SU-DHL-6 (cell line): ENCODE results near the gene DHFR2.

Experiments
- H2AFZ ChIP-seq: fragments of 200-600 bp; sonication (generic); 2 replicates; pipeline ENCODE4 v1.6.1; 2014; ENCODE audit warnings: low read depth, mild to moderate bottlenecking, moderate library complexity, mixed read lengths, antibody characterized with exemption, low read length; ENCODE audit not compliant: severe bottlenecking
- H3F3A ChIP-seq: fragments of 200-600 bp; shearing (Covaris generic); 2 replicates; pipeline ENCODE4 v1.6.0; 2016; ENCODE audit warnings: antibody characterized with exemption, mild to moderate bottlenecking; ENCODE audit not compliant: insufficient read depth
- H3K27ac ChIP-seq: fragments of 200-600 bp; sonication (generic); 2 replicates; pipeline ENCODE4 v1.5.1; 2016; ENCODE audit warnings: low read depth, mild to moderate bottlenecking, low read length, moderate library complexity, mixed read lengths
- H3K27me3 ChIP-seq: fragments of 200-600 bp; sonication (generic), shearing (Covaris generic); 2 replicates; pipeline ENCODE4 v1.6.0; 2014; ENCODE audit warnings: mild to moderate bottlenecking, low read length
- H3K36me3 ChIP-seq: fragments of 200-600 bp; sonication (generic); 2 replicates; pipeline ENCODE4 v1.6.1; 2014; ENCODE audit warnings: mild to moderate bottlenecking, low read length, mixed read lengths
- H3K4me2 ChIP-seq: fragments of 300-600, 200-600 bp; shearing (Covaris generic), sonication (generic); 2 replicates; pipeline ENCODE4 v1.6.0; 2014; ENCODE audit warnings: low read length, low read depth, mild to moderate bottlenecking; ENCODE audit not compliant: poor library complexity, severe bottlenecking
- H3K4me3 ChIP-seq: fragments of 200-600 bp; sonication (generic); 2 replicates; pipeline ENCODE4 v1.5.1; 2014; ENCODE audit warnings: antibody characterized with exemption, low read length, mild to moderate bottlenecking, mixed read lengths; ENCODE audit not compliant: insufficient read depth, poor library complexity, severe bottlenecking
- H3K79me2 ChIP-seq: fragments of 200-600 bp; sonication (generic); 2 replicates; pipeline ENCODE4 v1.6.1; 2014; ENCODE audit warnings: mild to moderate bottlenecking, low read length, moderate library complexity; ENCODE audit not compliant: insufficient read depth
- H3K9ac ChIP-seq: fragments of 200-600 bp; sonication (generic); 2 replicates; pipeline ENCODE4 v1.7.0; 2014; ENCODE audit warnings: mild to moderate bottlenecking, low read length
- H3K9me2 ChIP-seq: fragments of 200-600 bp; sonication (generic); replicated peaks from 2 replicates; pipeline ENCODE4 v1.6.1; 2014; ENCODE audit warnings: low read length; ENCODE audit not compliant: insufficient read depth
- H3K9me3 ChIP-seq: fragments of 200-600 bp; sonication (generic); 2 replicates; pipeline ENCODE4 v1.6.1; 2014; ENCODE audit warnings: low read length, mixed read lengths; ENCODE audit not compliant: insufficient read depth
- H4K20me1 ChIP-seq: fragments of 200-600 bp; sonication (generic); 2 replicates; pipeline ENCODE4 v1.6.1; 2014; ENCODE audit warnings: low read depth, mild to moderate bottlenecking, antibody characterized with exemption, low read length, moderate library complexity, mixed read lengths
- CTCF ChIP-seq: fragments of 200-600 bp; sonication (generic); IDR thresholded peaks from one replicate; pipeline ENCODE4 v1.5.1; 2017; ENCODE audit warnings: antibody characterized with exemption, mild to moderate bottlenecking, low read length, moderate library complexity; ENCODE audit not compliant: insufficient read depth, poor library complexity, severe bottlenecking
- EZH2phosphoT487 ChIP-seq: fragments of 200-600 bp; sonication (generic), shearing (Covaris generic); conservative IDR thresholded peaks from 2 replicates; pipeline ENCODE4 v1.6.1; 2018; ENCODE audit warnings: mild to moderate bottlenecking, antibody characterized with exemption, low read length, moderate library complexity, mixed read lengths

DHFR2 gene

GRCh38 chr3:94020293-94020692 is 42.4 kb downstream of the DHFR2 start:
- Histone ChIP-seq H3K27ac (no peak overlapping the region), H3K4me3 (no peak overlapping the region), H3K79me2 (no peaks in the 10 kb centered on the region), H3K9me3 (no peaks in the 10 kb centered on the region), H3K9ac (no peak overlapping the region), H4K20me1 (no peaks in the 10 kb centered on the region), H3K27me3 (no peaks in the 10 kb centered on the region), H3F3A (no peaks in the 10 kb centered on the region), H3K36me3 (no peaks in the 10 kb centered on the region), H3K4me2 (no peak overlapping the region), H2AFZ (no peak overlapping the region), H3K9me2 (no peaks in the 10 kb centered on the region)
- TF ChIP-seq CTCF (no peak), EZH2phosphoT487 (no peak)

GRCh38 chr3:94019659-94020058 is 43.1 kb downstream of the DHFR2 start:
- H3K4me3 ChIP-seq = no peak overlapping the region
- no peaks in the 10 kb centered on the region for H3K79me2 ChIP-seq
- H3K27ac ChIP-seq = no peak overlapping the region

GRCh38 chr3:94015025-94015424 is 47.7 kb downstream of the DHFR2 start:
- Histone ChIP-seq H3K36me3 (no peaks in the 10 kb centered on the region), H3K4me3 (no peak overlapping the region), H3K79me2 (no peaks in the 10 kb centered on the region), H3K27ac (no peak overlapping the region), H3F3A (no peaks in the 10 kb centered on the region), H3K27me3 (no peaks in the 10 kb centered on the region), H2AFZ (no peak overlapping the region), H3K9me3 (no peaks in the 10 kb centered on the region), H4K20me1 (no peaks in the 10 kb centered on the region), H3K9me2 (no peaks in the 10 kb centered on the region), H3K9ac (no peak overlapping the region), H3K4me2 (no peak overlapping the region)
- no peak for TF ChIP-seq EZH2phosphoT487
- no peak for TF ChIP-seq CTCF

More at GRCh38 chr3:94019659-94020058, 43.1 kb downstream of the DHFR2 start:
- H3K9me3 ChIP-seq = no peaks in the 10 kb centered on the region
- no peak overlapping the region for H2AFZ ChIP-seq
- no peaks in the 10 kb centered on the region for H3K9me2 ChIP-seq
- TF ChIP-seq CTCF (no peak), EZH2phosphoT487 (no peak)
- H3K9ac ChIP-seq = no peak overlapping the region
- no peak overlapping the region for H3K4me2 ChIP-seq
- no peaks in the 10 kb centered on the region for H4K20me1 ChIP-seq
- H3K36me3 ChIP-seq = no peaks in the 10 kb centered on the region
- no peaks in the 10 kb centered on the region for H3K27me3 ChIP-seq
- no peaks in the 10 kb centered on the region for H3F3A ChIP-seq

- Histone ChIP-seq H3K9me3 (no peaks in the 10 kb centered on the region), H3K27me3 (no peaks in the 10 kb centered on the region), H3F3A (no peaks in the 10 kb centered on the region), H3K9me2 (no peaks in the 10 kb centered on the region), H3K79me2 (no peaks in the 10 kb centered on the region), H4K20me1 (no peaks in the 10 kb centered on the region), H2AFZ (no peak overlapping the region), H3K9ac (no peak overlapping the region), H3K36me3 (no peaks in the 10 kb centered on the region), H3K4me2 (no peak overlapping the region), H3K4me3 (no peak overlapping the region), H3K27ac (no peak overlapping the region)
- no peak for TF ChIP-seq EZH2phosphoT487
- no peak for TF ChIP-seq CTCF
These were observed 50.5 kb downstream of the DHFR2 start for GRCh38 chr3:94012185-94012584.
